DND-41 (cell line): ENCODE measurements around the gene DCLK1.

Experiments used
- ATAC-seq: fragments of 200-7000 bp; cut with Tn5 transposase; 3 replicates; pipeline ENCODE4 v1.9.1; 2021; ENCODE audit warnings: low read depth; ENCODE audit not compliant: insufficient read depth
- DNase-seq: peaks from one replicate; pipeline ENCODE4 v3.0.0-alpha.2; 2020
- H2AFZ ChIP-seq: 2 replicates; pipeline ENCODE4 v1.6.0; 2012; ENCODE audit warnings: low read depth, low read length
- H3K27ac ChIP-seq: 2 replicates; pipeline ENCODE4 v1.5.1; 2012; ENCODE audit warnings: low read length, inconsistent platforms
- H3K27me3 ChIP-seq: fragments of 200-600 bp; sonication (generic); 2 replicates; pipeline ENCODE4 v1.6.0; 2012; ENCODE audit warnings: low read length, mild to moderate bottlenecking, inconsistent platforms; ENCODE audit not compliant: insufficient read depth, poor library complexity
- H3K36me3 ChIP-seq: 2 replicates; pipeline ENCODE4 v1.5.1; 2012; ENCODE audit warnings: low read length, inconsistent platforms; ENCODE audit not compliant: insufficient read depth
- H3K4me1 ChIP-seq: 2 replicates; pipeline ENCODE4 v1.5.1; 2012; ENCODE audit warnings: mild to moderate bottlenecking, low read length; ENCODE audit not compliant: insufficient read depth
- H3K4me2 ChIP-seq: 2 replicates; pipeline ENCODE4 v1.6.0; 2012; ENCODE audit warnings: mild to moderate bottlenecking, moderate library complexity, low read length, inconsistent platforms; ENCODE audit not compliant: insufficient read depth
- H3K4me3 ChIP-seq, 2 experiments: fragments of 200-600 bp in 1 of 2; shearing (Covaris generic) in 1 of 2; 2 replicates each; pipeline ENCODE4 v1.5.1; 2012 to 2016; ENCODE audit warnings: inconsistent platforms in 2 of 2, low read length in 2 of 2, mild to moderate bottlenecking in 2 of 2, low read depth in 1 of 2, moderate library complexity in 1 of 2
- H3K79me2 ChIP-seq: 2 replicates; pipeline ENCODE4 v1.6.0; 2012; ENCODE audit warnings: low read length, inconsistent platforms; ENCODE audit not compliant: insufficient read depth
- H3K9ac ChIP-seq: 2 replicates; pipeline ENCODE4 v1.6.0; 2012; ENCODE audit warnings: low read depth, mild to moderate bottlenecking, inconsistent platforms, low read length, moderate library complexity
- H3K9me3 ChIP-seq: 2 replicates; pipeline ENCODE4 v1.5.1; 2012; ENCODE audit warnings: low read length, moderate library complexity, mild to moderate bottlenecking, inconsistent platforms; ENCODE audit not compliant: insufficient read depth, severe bottlenecking
- H4K20me1 ChIP-seq: 2 replicates; pipeline ENCODE4 v1.6.0; 2012; ENCODE audit warnings: low read length; ENCODE audit not compliant: insufficient read depth
- EZH2 ChIP-seq: IDR thresholded peaks from 3 replicates; pipeline ENCODE4 v1.6.1; 2012; ENCODE audit warnings: borderline replicate concordance, low read depth, mild to moderate bottlenecking, moderate library complexity, low read length, inconsistent platforms; ENCODE audit not compliant: severe bottlenecking
- TF ChIP-seq, protein P1 (sequence below): IDR thresholded peaks from 2 replicates; pipeline ENCODE4 v1.5.1; 2012; ENCODE audit warnings: borderline replicate concordance, low read length, moderate library complexity, mild to moderate bottlenecking; ENCODE audit not compliant: poor library complexity, severe bottlenecking; ENCODE audit errors: extremely low read depth

DCLK1 gene

DNA sequence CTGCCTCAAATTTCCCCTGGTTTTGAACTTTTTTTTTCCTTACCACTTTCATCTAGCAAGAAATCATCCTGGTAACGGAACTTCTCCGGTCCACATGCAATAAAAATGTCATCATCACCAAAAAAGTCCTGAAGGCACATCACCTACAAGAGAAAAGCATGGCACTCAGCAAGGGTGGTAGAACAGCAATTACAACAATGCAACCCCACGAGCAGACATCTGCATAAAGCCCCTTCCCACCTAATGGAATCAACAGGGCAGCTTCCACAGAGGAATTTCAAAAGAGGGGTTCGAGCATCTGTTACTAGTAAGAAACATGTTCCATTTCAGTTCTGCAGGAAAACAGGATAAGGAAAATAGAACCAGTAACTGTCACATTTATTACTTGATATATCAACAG lies 183.9 kb downstream of the DCLK1 start:
- no peaks in the 10 kb centered on the region for H3K79me2 ChIP-seq
- H3K36me3 ChIP-seq = no peaks in the 10 kb centered on the region
- H3K27ac ChIP-seq = no peak overlapping the region
- DNase-seq (no peak), ATAC-seq (no peak)
- H2AFZ ChIP-seq = no peak overlapping the region
- no peaks in the 10 kb centered on the region for H3K4me1 ChIP-seq
- H3K4me2 ChIP-seq = no peak overlapping the region
- no peaks in the 10 kb centered on the region for H3K9me3 ChIP-seq
- H3K4me3 ChIP-seq = no peak overlapping the region
- H3K27me3 ChIP-seq = no peaks in the 10 kb centered on the region
- no peaks in the 10 kb centered on the region for H4K20me1 ChIP-seq
- TF ChIP-seq, protein P1, sequence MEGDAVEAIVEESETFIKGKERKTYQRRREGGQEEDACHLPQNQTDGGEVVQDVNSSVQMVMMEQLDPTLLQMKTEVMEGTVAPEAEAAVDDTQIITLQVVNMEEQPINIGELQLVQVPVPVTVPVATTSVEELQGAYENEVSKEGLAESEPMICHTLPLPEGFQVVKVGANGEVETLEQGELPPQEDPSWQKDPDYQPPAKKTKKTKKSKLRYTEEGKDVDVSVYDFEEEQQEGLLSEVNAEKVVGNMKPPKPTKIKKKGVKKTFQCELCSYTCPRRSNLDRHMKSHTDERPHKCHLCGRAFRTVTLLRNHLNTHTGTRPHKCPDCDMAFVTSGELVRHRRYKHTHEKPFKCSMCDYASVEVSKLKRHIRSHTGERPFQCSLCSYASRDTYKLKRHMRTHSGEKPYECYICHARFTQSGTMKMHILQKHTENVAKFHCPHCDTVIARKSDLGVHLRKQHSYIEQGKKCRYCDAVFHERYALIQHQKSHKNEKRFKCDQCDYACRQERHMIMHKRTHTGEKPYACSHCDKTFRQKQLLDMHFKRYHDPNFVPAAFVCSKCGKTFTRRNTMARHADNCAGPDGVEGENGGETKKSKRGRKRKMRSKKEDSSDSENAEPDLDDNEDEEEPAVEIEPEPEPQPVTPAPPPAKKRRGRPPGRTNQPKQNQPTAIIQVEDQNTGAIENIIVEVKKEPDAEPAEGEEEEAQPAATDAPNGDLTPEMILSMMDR = no peak
- no peak for TF ChIP-seq EZH2
- no peak overlapping the region for H3K9ac ChIP-seq

DNA sequence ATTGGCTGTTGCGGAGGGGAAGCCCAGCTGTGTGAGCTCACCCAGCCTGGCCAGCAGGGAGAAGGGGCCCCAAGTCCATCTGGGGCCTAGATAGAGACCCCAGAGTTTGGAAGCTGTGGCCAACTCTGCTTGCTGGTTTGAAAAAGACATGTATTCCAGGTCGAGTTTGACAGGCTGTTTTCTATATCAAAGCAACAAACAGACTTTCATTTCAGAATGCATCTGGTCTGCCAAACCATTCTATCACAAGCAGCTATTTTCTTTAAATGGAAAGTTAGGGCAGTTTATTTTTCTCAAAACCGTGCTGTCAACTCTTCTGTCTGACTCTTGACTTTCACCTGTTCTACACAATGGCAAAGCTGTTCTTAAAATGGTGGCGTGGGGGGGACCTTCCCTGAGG lies 185.8 kb downstream of the DCLK1 start:
- Histone ChIP-seq H3K27ac (no peak overlapping the region), H3K9ac (no peak overlapping the region), H3K36me3 (no peaks in the 10 kb centered on the region), H4K20me1 (no peaks in the 10 kb centered on the region), H3K4me1 (no peaks in the 10 kb centered on the region), H3K27me3 (no peaks in the 10 kb centered on the region), H3K4me3 (no peak overlapping the region), H3K4me2 (no peak overlapping the region), H3K79me2 (no peaks in the 10 kb centered on the region), H3K9me3 (no peaks in the 10 kb centered on the region), H2AFZ (no peak overlapping the region)
- no peak for ATAC-seq
- no peak for DNase-seq
- TF ChIP-seq, protein P1 = no peak
- no peak for TF ChIP-seq EZH2

DNA sequence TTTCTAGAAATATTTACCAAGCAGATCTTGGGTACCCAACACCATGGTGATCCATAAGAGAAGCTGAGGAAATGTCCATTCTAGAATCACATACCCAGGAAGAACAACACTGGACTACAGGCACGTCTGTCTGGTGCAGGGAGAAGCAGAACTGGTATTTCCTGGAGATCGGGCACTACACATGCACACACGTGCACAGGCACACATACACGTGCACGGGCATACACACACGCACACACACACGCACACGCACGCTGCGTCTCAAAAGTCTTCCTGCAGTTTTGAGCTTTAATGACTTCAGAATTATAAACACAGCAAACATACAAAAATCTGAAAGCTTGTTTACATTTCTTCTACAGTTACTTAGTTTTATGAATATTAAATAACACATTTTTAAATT lies 189.8 kb downstream of the DCLK1 start:
- ATAC-seq (no peak), DNase-seq (no peak)
- H3K9ac ChIP-seq = no peak overlapping the region
- H2AFZ ChIP-seq = no peak overlapping the region
- no peaks in the 10 kb centered on the region for H3K79me2 ChIP-seq
- no peaks in the 10 kb centered on the region for H3K36me3 ChIP-seq
- H4K20me1 ChIP-seq = no peaks in the 10 kb centered on the region
- H3K4me2 ChIP-seq = no peak overlapping the region
- no peaks in the 10 kb centered on the region for H3K9me3 ChIP-seq
- no peaks in the 10 kb centered on the region for H3K4me1 ChIP-seq
- H3K27ac ChIP-seq = no peak overlapping the region
- TF ChIP-seq, protein P1 = no peak
- no peak for TF ChIP-seq EZH2
- no peak overlapping the region for H3K4me3 ChIP-seq
- no peaks in the 10 kb centered on the region for H3K27me3 ChIP-seq

DNA sequence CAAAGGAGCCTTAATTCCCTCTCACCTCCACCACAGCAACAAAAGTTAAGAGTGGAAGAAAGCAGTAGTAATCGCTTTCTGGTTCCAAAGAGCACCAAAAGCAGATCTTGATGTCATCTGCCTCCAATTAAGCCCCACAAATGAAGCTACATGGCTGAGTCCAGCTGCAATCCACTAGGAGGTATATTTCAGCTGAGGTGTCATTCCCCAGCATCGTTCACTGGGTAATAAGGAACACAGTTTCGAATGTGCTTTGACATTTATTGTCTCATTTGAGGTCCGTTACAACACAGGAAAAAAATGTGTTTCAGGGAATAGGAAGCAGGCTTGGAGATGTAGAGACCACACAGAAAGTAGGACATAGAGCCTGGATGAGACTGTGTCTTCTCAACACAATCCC lies 190.4 kb downstream of the DCLK1 start:
- TF ChIP-seq EZH2 = no peak
- Histone ChIP-seq H3K9ac (no peak overlapping the region), H3K9me3 (no peaks in the 10 kb centered on the region), H3K4me1 (no peaks in the 10 kb centered on the region), H2AFZ (no peak overlapping the region), H4K20me1 (no peaks in the 10 kb centered on the region), H3K36me3 (no peaks in the 10 kb centered on the region), H3K27ac (no peak overlapping the region), H3K4me3 (no peak overlapping the region), H3K4me2 (no peak overlapping the region), H3K79me2 (no peaks in the 10 kb centered on the region), H3K27me3 (no peaks in the 10 kb centered on the region)
- no peak for ATAC-seq
- DNase-seq = no peak
